Lower lobe of right lung (tissue), 2 donors: ENCODE results near the gene RNASE13. TPM values are rescaled to one million over a fixed set of nuclear protein-coding genes. Genes with fewer than 3 reads are reported as not detected.
A peak's percentile ranks its signal among the peaks of the same experiment; 100 is the strongest.
"Not testable (repeated sequence)": the region's sequence is repeated elsewhere in the genome, so short reads cannot be mapped to it uniquely, and the experiment has no call there.

Source experiments
- ATAC-seq, 2 donors: fragments of 200-7000 bp; cut with Tn5 transposase; one replicate each; pipeline ENCODE4 v1.9.1; 2020 to 2022; ENCODE audit warnings: mild to moderate bottlenecking in 2 of 2, moderate library complexity in 2 of 2
- DNase-seq: peaks from one replicate; pipeline ENCODE4 v3.0.0-alpha.2; 2020
- H3K27ac ChIP-seq: fragments of 200-600 bp; one replicate; pipeline ENCODE4 v1.8.0; 2022
- H3K27me3 ChIP-seq: fragments of 200-600 bp; one replicate; pipeline ENCODE4 v1.8.0; 2022; ENCODE audit warnings: low read depth
- H3K36me3 ChIP-seq: fragments of 200-600 bp; one replicate; pipeline ENCODE4 v1.8.0; 2022; ENCODE audit warnings: mild to moderate bottlenecking
- H3K4me1 ChIP-seq: fragments of 200-600 bp; one replicate; pipeline ENCODE4 v1.8.0; 2022
- H3K4me3 ChIP-seq: fragments of 200-600 bp; one replicate; pipeline ENCODE4 v1.8.0; 2022; ENCODE audit warnings: mild to moderate bottlenecking
- H3K9me3 ChIP-seq: fragments of 200-600 bp; one replicate; pipeline ENCODE4 v1.8.0; 2022
- intact Hi-C: fragments of 100-400 bp; cut with DNase I; formaldehyde crosslinking; loops from one replicate; pipeline ENCODE4 v1.11.0; 2022
- total RNA-seq: library from RNA; stranded (reverse); fragmentation: NEBNext Ultra II Directional; extraction: Animal tissue kit (Norgen Biotek cat#: 25700); gene quantifications from one replicate; pipeline ENCODE4 v1.2.1, GENCODE V29; 2021
- TF ChIP-seq, protein P1 (sequence below): fragments of 200-600 bp; IDR thresholded peaks from one replicate; pipeline ENCODE4 v1.8.0; 2022; ENCODE audit warnings: antibody characterized with exemption, mild to moderate bottlenecking
- donor health status: DM: no; HTN: yes; CAD: no; lungs with severe emphysema.

The RNASE13 gene
- total RNA-seq, 1 donor from 2014 or later, result not detected

DNA sequence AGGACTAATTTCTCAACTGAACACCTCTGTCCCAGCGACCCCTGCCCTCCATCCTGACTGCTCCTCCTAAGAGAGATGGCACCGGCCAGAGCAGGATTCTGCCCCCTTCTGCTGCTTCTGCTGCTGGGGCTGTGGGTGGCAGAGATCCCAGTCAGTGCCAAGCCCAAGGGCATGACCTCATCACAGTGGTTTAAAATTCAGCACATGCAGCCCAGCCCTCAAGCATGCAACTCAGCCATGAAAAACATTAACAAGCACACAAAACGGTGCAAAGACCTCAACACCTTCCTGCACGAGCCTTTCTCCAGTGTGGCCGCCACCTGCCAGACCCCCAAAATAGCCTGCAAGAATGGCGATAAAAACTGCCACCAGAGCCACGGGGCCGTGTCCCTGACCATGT lies 8.3 kb upstream of the RNASE13 start:
- peak in 1 of 2 donors; percentile 18 for ATAC-seq
- Histone ChIP-seq H3K27ac (peak overlapping the region; percentile 25), H3K9me3 (no peaks in the 10 kb centered on the region), H3K4me1 (peaks cover 51% of the 10 kb centered on the region), H3K27me3 (no peaks in the 10 kb centered on the region), H3K36me3 (no peaks in the 10 kb centered on the region), H3K4me3 (no peak overlapping the region)
- TF ChIP-seq, protein P1, sequence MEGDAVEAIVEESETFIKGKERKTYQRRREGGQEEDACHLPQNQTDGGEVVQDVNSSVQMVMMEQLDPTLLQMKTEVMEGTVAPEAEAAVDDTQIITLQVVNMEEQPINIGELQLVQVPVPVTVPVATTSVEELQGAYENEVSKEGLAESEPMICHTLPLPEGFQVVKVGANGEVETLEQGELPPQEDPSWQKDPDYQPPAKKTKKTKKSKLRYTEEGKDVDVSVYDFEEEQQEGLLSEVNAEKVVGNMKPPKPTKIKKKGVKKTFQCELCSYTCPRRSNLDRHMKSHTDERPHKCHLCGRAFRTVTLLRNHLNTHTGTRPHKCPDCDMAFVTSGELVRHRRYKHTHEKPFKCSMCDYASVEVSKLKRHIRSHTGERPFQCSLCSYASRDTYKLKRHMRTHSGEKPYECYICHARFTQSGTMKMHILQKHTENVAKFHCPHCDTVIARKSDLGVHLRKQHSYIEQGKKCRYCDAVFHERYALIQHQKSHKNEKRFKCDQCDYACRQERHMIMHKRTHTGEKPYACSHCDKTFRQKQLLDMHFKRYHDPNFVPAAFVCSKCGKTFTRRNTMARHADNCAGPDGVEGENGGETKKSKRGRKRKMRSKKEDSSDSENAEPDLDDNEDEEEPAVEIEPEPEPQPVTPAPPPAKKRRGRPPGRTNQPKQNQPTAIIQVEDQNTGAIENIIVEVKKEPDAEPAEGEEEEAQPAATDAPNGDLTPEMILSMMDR, result no peak
- no peak for DNase-seq
- intact Hi-C loops, result no loop called here

DNA sequence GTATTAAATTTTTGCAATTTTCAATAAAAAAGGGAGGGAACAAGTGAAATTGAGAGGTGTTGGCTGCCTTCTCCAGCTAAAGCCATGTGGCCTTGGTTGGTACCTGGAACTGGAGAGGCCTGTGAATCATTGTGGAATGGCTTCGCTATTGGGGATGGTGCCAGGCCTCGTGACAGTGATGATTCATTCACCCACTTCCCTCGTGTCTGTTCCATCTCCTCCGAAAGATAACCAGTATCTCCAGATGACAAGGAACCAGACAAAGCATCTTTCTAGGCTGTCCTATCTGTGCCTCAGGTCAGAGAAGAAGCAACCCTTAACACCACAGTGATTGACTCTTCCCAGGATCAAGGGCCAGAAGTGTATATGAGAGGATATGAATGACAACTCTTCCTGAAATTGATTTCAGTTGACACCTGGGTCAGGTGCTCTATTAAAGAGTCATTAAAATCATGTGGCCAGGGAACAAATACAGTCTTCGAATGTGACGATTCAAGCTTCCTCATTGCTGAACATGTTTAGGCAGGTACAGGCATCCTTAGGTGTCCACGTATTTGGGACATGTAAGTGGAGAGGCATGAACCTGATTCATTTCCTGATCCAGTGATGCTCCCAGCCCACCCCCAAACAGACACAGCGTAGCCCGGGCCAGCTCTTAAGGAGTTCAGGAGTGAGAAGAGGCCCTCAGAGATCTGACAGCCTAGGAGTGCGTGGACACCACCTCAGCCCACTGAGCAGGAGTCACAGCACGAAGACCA lies 7.2 kb upstream of the RNASE13 start, which contains the start of gene RNASE7:
Gene RNASE7 (plus strand): TSS at position 687 of the 758 bp plus-strand sequence. CDS start 631 bp downstream, outside the sequence.
- Histone ChIP-seq H3K27ac (peak within 1 kb of the TSS; percentile 25), H3K4me3 (no peak within 1 kb of the TSS), H3K36me3 (no peaks in the 10 kb centered on the region), H3K27me3 (no peaks in the 10 kb centered on the region), H3K9me3 (no peaks in the 10 kb centered on the region), H3K4me1 (peaks cover 47% of the 10 kb centered on the region)
- intact Hi-C loops, result no loop called here
- TF ChIP-seq, protein P1, result no peak
- ATAC-seq (no peak), DNase-seq (no peak)

DNA sequence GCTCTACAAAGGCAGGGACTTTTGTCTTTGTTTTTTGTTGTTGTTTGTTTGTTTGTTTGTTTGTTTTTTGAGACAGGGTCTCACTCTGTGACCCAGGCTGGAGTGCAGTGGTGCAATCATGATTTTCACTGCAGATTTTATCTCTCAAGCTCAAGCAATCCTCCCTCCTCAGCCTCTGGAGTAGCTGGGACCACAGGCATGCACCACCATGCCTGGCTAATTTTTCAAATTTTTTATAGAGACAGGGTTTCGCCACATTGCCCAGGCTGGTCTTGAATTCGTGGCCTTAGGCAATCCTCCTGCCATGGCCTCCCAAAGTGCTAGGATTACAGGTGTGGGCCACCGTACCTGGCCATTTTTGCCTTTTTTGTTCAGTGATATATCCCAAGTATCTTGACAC lies 6.3 kb upstream of the RNASE13 start:
- H3K4me3 ChIP-seq, H3K36me3 ChIP-seq, ATAC-seq, DNase-seq, intact Hi-C loops, H3K27me3 ChIP-seq, H3K27ac ChIP-seq, H3K9me3 ChIP-seq: not testable (repeated sequence)
- peaks cover 47% of the 10 kb centered on the region for H3K4me1 ChIP-seq

DNA sequence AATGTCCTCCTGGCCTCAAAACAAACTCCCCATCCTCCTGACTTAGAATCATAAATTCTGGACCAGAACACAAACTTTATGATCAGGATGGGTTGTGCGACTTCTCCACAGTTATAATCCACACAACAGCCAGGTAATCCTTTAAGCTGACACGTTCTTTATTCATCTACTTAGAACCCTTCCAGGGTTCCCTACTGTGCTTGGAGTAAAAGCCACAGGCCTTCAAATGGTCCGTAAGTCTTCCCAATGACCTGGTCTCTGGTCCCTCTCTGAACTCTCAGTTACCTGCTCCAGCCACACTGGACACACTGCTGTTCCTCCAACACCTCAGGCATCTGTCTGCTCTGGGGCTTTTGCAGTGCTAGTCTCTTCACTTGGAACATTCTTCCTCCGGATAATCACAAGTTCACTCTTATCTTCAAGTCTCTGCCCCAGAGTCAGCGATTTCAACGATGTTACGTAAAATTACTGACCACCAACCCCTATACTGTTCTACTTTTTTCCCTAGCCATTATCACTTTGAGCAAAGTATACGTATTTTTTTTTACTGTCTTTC lies 5.8 kb upstream of the RNASE13 start:
- DNase-seq, result no peak

DNA sequence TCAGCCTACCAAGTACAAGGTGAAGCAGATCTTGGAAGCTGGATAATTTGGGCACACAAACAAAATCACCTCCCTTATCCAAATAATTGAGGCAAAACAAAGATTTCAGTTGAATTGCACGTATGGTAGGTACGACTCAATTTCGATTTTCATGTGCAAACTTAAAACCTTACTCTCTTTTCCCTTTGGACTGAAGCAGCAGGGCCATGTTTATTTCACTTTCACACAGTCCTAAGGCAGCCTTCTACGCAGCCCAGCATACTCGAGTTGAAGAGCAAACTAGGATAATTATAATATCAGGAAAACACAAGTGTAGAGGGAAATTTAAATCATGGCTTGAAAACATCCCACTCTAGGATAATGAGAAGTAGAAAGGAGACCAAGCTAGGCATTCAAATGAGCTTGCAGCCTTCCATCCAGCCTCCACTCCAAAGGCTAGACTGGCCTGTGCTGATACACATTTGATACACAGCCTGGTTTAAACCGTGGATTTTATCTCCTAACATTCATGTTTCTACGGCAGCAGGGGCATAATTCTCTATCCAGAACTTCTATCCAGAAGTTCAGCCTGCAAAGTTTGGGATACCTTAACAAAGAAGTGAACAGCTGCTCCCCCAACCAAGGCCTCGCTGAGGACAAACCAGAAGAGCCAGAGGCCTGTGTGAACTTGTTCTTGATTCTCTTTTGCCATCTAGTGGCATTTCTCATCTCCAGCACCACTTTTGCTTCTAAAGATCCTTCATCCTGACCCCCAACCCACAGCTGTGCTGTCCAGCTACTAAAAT lies 5.2 kb upstream of the RNASE13 start:
- intact Hi-C loops, result no loop called here
- Histone ChIP-seq H3K36me3 (no peaks in the 10 kb centered on the region), H3K27me3 (no peaks in the 10 kb centered on the region), H3K27ac (peak overlapping the region; percentile 68), H3K4me3 (peak overlapping the region; percentile 6), H3K4me1 (peaks cover 47% of the 10 kb centered on the region), H3K9me3 (no peaks in the 10 kb centered on the region)
- no peak for DNase-seq
- TF ChIP-seq, protein P1, result peak; percentile 64
- ATAC-seq, result peak; percentile 53 to 68

More for the DNA sequence above, 5.8 kb upstream of the RNASE13 start:
- intact Hi-C loops, result no loop called here
- H3K36me3 ChIP-seq, result no peaks in the 10 kb centered on the region
- TF ChIP-seq, protein P1, result no peak
- no peaks in the 10 kb centered on the region for H3K27me3 ChIP-seq
- no peak for ATAC-seq
- no peak overlapping the region for H3K4me3 ChIP-seq
- H3K4me1 ChIP-seq, result peaks cover 47% of the 10 kb centered on the region
- no peak overlapping the region for H3K27ac ChIP-seq
- H3K9me3 ChIP-seq, result no peaks in the 10 kb centered on the region
